Measurements from ENCODE around the gene ARHGAP9.

Gene ARHGAP9

DNA sequence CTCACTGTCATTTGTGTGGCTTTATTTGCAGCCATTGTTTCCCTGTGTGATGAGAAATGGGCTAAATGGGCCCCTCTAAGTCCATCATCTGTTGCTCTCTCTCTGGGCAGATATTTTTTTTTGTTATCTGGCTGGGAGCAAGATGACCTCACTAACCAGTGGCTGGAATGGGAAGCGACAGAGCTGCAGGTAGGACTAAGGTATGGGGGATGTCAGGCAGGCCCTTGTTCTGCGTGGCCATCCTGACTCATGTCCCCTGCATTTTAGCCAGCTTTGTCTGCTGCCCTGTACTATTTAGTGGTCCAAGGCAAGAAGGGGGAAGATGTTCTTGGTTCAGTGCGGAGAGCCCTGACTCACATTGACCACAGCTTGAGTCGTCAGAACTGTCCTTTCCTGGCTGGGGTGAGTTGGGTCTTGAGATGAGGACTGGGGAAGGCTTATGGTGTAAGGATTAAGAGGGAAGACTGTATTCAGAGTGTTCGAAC lies 9.5 kb upstream of the ARHGAP9 start:
- Histone ChIP-seq H3K4me2 (peak overlapping the region; percentile 75 to 97 (median 93)), H3K4me1 (peaks cover 15 to 32% (median 22%) of the 10 kb centered on the region in 10 experiments), H3K4me3 (peak overlapping the region; percentile 75 to 98 (median 85)), H3K9me3 (replicated peaks in 1 of 11) (peaks cover 0 to 7% (median 4%) of the 10 kb centered on the region in 11 experiments; a peak in 8 of 22 replicates), H3K36me3 (peaks cover 45 to 49% (median 47%) of the 10 kb centered on the region in 11 experiments), H3K27ac (peak overlapping the region in 10 of 11 experiments; percentile 82 to 96 (median 90); a peak in 15 of 22 replicates), H4K20me1 (peaks cover 0 to 44% (median 26%) of the 10 kb centered on the region in 11 experiments; a peak in 17 of 22 replicates), H3K27me3 (no peaks in the 10 kb centered on the region), H3K9ac (peak overlapping the region; percentile 82 to 98 (median 90))
- TF ChIP-seq Cebpa-rat (IDR thresholded peaks at IDR 0.05): no peak

DNA sequence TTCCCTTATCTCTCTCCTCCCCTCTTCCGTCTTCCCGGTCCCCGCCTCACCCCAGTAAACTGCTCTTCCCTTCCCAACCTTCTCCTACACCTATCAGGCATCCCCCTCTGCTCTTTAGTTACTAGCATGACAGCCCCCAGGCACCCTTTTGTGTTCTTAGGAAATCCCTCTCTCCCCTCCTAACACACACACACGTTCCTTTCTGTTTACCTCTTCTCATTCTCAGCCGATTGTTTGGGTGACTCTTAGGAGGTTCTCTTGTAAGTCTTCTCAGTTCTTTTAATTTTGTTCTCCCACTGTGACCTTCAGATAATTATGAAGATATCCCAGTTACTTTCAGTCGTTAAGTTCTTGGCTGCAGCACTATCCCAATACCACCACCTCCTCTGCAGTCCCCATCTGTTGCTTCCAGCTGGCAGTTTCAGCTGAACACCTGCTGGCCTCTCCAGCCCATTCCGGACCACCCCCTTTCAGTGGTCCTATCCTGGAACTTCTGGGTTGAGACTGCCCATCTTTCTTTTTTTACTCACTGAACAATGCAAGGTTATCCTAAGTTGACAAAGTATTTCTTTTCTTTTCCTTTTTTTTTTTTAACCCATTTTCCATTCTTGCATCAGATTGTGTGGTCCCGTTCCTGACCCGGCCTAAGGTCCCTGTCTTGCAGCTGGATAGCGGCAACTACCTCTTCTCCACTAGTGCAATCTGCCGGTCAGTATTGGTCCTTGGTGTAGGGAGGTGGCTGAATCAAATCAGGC lies 8.9 kb upstream of the ARHGAP9 start:
- peak overlapping the region; percentile 82 to 96 (median 89) for H3K27ac ChIP-seq
- H3K9ac ChIP-seq: peak overlapping the region; percentile 82 to 98 (median 90)
- H3K9me3 ChIP-seq (replicated peaks in 1 of 11): peaks cover 0 to 7% (median 4%) of the 10 kb centered on the region in 11 experiments; a peak in 8 of 22 replicates
- no peaks in the 10 kb centered on the region for H3K27me3 ChIP-seq
- H3K4me1 ChIP-seq: peaks cover 15 to 32% (median 22%) of the 10 kb centered on the region in 10 experiments
- peaks cover 42 to 45% (median 43%) of the 10 kb centered on the region in 11 experiments for H3K36me3 ChIP-seq
- peaks cover 0 to 44% (median 26%) of the 10 kb centered on the region in 11 experiments; a peak in 17 of 22 replicates for H4K20me1 ChIP-seq
- peak overlapping the region; percentile 75 to 97 (median 93) for H3K4me2 ChIP-seq
- peak overlapping the region; percentile 75 to 98 (median 85) for H3K4me3 ChIP-seq
- TF ChIP-seq Cebpa-rat (IDR thresholded peaks at IDR 0.05): no peak

DNA sequence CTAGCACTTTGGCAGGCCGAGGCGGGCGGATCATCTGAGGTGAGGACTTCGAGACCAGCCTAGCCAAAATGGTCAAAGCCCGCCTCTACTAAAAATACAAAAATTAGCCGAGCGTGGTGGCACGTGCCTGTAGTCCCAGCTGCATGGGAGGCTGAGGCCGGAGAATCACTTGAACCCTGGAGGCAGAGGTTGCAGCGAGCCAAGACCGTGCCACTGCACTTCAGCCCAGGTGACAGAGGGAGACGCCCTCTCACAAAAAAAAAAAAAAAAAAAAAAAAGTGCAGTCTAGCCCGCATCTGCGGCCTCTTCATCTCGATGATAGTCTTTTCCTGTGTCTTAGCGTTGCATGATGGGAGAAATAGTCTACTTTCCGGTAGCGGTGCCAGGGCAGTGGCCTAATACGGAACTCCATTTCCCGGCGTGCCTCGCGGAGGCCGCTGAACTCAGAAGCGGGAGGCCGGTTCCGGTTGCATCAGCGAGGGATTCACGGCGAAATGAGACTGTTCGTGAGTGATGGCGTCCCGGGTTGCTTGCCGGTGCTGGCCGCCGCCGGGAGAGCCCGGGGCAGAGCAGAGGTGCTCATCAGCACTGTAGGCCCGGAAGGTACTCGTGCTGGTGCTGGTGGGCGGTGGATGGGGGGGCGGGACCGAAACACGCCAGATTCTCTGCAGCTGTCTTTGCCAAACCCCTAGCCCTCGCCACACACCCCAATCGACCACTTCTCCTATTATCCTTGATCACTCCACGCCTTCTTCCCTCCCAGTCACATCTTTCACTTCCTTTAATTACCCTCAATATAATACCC lies 8.1 kb upstream of the ARHGAP9 start, which contains the start of gene MARS1:
Gene MARS1 (plus strand): TSS at position 472 of the 805 bp plus-strand sequence. CDS start 23 bp downstream, at position 495.
- Histone ChIP-seq H4K20me1 (peaks cover 0 to 43% (median 24%) of the 10 kb centered on the region in 11 experiments; a peak in 17 of 22 replicates), H3K36me3 (peaks cover 39 to 42% (median 40%) of the 10 kb centered on the region in 11 experiments), H3K4me2 (peak within 1 kb of the TSS; percentile 75 to 97 (median 93)), H3K27ac (peak within 1 kb of the TSS; percentile 82 to 96 (median 89)), H3K4me1 (peaks cover 15 to 32% (median 22%) of the 10 kb centered on the region in 10 experiments), H3K27me3 (no peaks in the 10 kb centered on the region), H3K9me3 (replicated peaks in 1 of 11) (peaks cover 0 to 5% (median 2%) of the 10 kb centered on the region in 11 experiments; a peak in 8 of 22 replicates), H3K4me3 (peak within 1 kb of the TSS; percentile 75 to 98 (median 85)), H3K9ac (peak within 1 kb of the TSS; percentile 82 to 98 (median 90))
- peak in 5 of 11 experiments; percentile 12 to 66 (median 49); a peak in 4 of 22 replicates for TF ChIP-seq Cebpa-rat (IDR thresholded peaks at IDR 0.05)

DNA sequence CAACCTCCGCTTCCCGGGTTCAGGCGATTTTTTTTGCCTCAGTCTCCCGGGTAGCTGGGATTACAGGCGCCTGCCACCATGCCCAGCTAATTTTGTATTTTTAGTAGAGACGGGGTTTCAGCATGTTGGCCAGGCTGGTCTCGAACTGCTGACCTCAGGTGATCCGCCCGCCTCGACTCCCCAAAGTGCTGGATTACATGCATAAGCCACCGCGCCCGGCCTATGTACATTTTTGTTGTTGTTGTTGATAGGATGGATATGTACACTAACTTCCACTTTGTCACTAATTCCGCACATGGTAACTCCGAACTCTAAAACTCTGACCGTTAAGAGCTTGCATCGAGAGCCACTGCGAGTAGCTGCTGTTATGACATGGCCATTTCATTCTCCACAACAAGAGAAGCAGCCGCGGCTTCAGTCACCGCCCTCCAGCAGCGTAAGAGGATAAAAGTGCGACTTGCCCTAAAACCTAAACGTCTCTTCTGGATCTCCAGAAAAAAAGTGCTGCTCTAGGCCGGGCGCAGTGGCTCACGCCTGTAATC lies 7.5 kb upstream of the ARHGAP9 start:
- Histone ChIP-seq H3K9me3 (replicated peaks in 1 of 11) (no peaks in the 10 kb centered on the region), H3K4me3 (peak overlapping the region in 9 of 10 experiments; percentile 75 to 94 (median 83); a peak in 14 of 20 replicates), H3K4me1 (peaks cover 15 to 32% (median 22%) of the 10 kb centered on the region in 10 experiments), H3K27me3 (no peaks in the 10 kb centered on the region), H3K27ac (peak overlapping the region; percentile 82 to 96 (median 89); a peak in 19 of 22 replicates), H3K9ac (peak overlapping the region in 9 of 11 experiments; percentile 82 to 98 (median 90); a peak in 11 of 22 replicates), H3K36me3 (peaks cover 32 to 36% (median 33%) of the 10 kb centered on the region in 11 experiments), H4K20me1 (peaks cover 0 to 38% (median 20%) of the 10 kb centered on the region in 11 experiments; a peak in 16 of 22 replicates), H3K4me2 (peak overlapping the region; percentile 13 to 79 (median 59); a peak in 18 of 22 replicates)
- no peak for TF ChIP-seq Cebpa-rat (IDR thresholded peaks at IDR 0.05)

DNA sequence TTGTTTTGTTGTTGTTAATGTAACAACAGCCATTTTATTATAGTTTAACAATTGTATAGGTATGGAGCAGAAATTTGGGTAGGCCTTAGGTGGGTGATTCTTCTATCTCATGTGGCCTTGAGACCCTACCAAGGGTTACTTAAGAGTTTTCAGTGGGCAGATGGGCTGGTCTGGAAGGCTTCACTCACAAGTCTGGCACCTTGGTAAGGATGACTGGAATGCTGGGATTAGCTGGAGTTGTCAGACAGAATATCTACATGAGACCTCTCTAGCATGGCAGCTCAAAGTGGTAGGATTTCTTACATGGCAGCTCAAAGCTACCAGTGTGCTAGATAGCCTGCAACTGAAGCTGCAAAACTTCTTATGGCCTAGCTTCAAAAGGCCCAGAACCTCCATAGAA lies 6.0 kb upstream of the ARHGAP9 start:
- Histone ChIP-seq H3K4me3 (no peak overlapping the region), H3K4me2 (no peak overlapping the region), H3K9ac (no peak overlapping the region), H3K27me3 (no peaks in the 10 kb centered on the region), H4K20me1 (peaks cover 0 to 24% (median 18%) of the 10 kb centered on the region in 11 experiments; a peak in 16 of 22 replicates), H3K36me3 (peaks cover 18 to 21% (median 19%) of the 10 kb centered on the region in 11 experiments), H3K27ac (no peak overlapping the region), H3K4me1 (peaks cover 18 to 40% (median 26%) of the 10 kb centered on the region in 10 experiments), H3K9me3 (replicated peaks in 1 of 11) (no peaks in the 10 kb centered on the region)
- TF ChIP-seq Cebpa-rat (IDR thresholded peaks at IDR 0.05): no peak

DNA sequence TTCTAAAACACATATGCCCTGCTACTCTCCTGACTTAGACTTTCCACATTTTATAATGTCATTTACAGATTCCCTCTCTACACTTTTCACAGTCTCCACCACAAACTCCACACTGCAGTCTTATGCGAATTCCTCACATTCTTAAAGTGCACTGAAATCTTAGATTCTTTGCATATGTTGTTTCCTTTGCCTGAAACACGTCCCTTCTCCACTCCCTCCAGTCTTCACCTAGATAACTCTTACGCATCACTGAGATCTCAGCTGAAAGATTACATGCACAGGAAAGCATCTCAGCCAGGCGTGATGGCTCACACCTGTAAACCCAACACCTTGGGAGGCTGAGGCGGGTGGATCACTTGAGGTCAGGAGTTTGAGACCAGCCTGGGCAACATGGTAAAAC lies 3.8 kb upstream of the ARHGAP9 start:
- Histone ChIP-seq H3K4me3 (no peak overlapping the region), H3K9ac (no peak overlapping the region), H3K27me3 (no peaks in the 10 kb centered on the region), H3K36me3 (no peaks in the 10 kb centered on the region), H3K4me2 (no peak overlapping the region), H3K27ac (no peak overlapping the region), H3K4me1 (peaks cover 28 to 42% (median 33%) of the 10 kb centered on the region in 10 experiments), H3K9me3 (replicated peaks in 1 of 11) (no peaks in the 10 kb centered on the region), H4K20me1 (peaks cover 0 to 2% (median 0%) of the 10 kb centered on the region in 11 experiments; a peak in 4 of 22 replicates)
- TF ChIP-seq Cebpa-rat (IDR thresholded peaks at IDR 0.05): no peak

DNA sequence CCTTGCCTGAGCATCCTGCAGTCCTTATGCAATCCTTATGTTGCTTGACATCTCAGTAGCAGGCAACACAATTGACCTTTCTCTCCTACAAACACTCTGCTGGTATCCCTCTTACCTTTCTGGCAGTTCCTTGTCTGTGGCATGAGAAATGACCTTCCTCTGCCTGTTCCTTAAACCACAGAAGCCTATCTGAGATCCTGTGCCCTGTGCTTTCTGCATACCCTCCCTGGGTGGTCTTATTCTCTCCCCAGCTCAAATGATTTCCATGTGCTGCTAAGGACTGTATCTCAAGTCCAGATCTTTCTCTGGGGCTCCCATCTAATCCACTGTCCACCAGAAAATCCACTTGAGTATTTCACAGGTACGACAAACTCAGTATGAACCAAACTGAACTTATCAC lies 2.0 kb upstream of the ARHGAP9 start:
- no peak overlapping the region for H3K9ac ChIP-seq
- no peak overlapping the region for H3K4me3 ChIP-seq
- no peaks in the 10 kb centered on the region for H3K27me3 ChIP-seq
- TF ChIP-seq Cebpa-rat (IDR thresholded peaks at IDR 0.05): no peak
- 0 out of 22 replicates have a peak overlapping the region, but pooled peaks of 1 of the 11 experiments have one; percentile 100 for H3K4me2 ChIP-seq
- H3K4me1 ChIP-seq: peaks cover 34 to 44% (median 40%) of the 10 kb centered on the region in 10 experiments
- H4K20me1 ChIP-seq: no peaks in the 10 kb centered on the region
- H3K9me3 ChIP-seq (replicated peaks in 1 of 11): no peaks in the 10 kb centered on the region
- no peak overlapping the region for H3K27ac ChIP-seq
- H3K36me3 ChIP-seq: no peaks in the 10 kb centered on the region

DNA sequence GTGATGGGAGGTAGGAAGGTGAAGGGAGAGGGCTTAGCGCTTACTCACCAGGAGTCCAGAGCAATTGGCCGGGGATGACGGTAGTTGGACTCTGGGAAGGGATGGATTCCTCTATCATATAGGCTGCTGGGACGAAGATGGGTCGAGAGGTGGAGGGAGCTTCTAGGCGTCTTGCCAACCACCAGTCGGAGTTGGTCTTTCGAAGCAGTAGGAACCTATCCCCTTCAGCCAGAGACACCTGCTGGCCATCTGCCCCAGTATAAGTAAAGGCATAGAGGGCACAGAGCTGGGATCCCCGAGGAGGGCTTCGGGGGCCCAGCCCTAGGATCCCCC lies 657 bp downstream of the ARHGAP9 start:
- Histone ChIP-seq H3K9ac (peak overlapping the region in 10 of 11 experiments; percentile 43 to 91 (median 73); a peak in 13 of 22 replicates), H3K27ac (peak overlapping the region; percentile 76 to 92 (median 84)), H3K4me3 (peak overlapping the region in 8 of 10 experiments; percentile 6 to 88 (median 58); a peak in 10 of 20 replicates), H3K4me1 (peaks cover 55 to 70% (median 60%) of the 10 kb centered on the region in 10 experiments), H3K36me3 (peaks cover 9 to 20% (median 15%) of the 10 kb centered on the region in 11 experiments; a peak in 19 of 22 replicates), H3K4me2 (peak overlapping the region; percentile 97 to 100 (median 99)), H4K20me1 (peaks cover 0 to 20% (median 7%) of the 10 kb centered on the region in 11 experiments; a peak in 9 of 22 replicates), H3K9me3 (replicated peaks in 1 of 11) (no peaks in the 10 kb centered on the region), H3K27me3 (no peaks in the 10 kb centered on the region; a peak in 3 of 22 replicates)
- TF ChIP-seq Cebpa-rat (IDR thresholded peaks at IDR 0.05): no peak
